OCI-LY7 (cell line): ENCODE measurements around the gene KISS1R.

Experiments
- EZH2phosphoT487 ChIP-seq: fragments of 200-600 bp; sonication (generic); IDR thresholded peaks from 2 replicates; pipeline ENCODE4 v1.6.1; 2018; ENCODE audit warnings: low read depth, borderline replicate concordance, mild to moderate bottlenecking, mixed run types, antibody characterized with exemption, low read length, moderate library complexity, mixed read lengths
- TF ChIP-seq, protein P1 (sequence below): fragments of 200-600 bp; sonication (generic); conservative IDR thresholded peaks from 2 replicates; pipeline ENCODE4 v1.5.1; 2014; ENCODE audit warnings: mild to moderate bottlenecking, antibody characterized with exemption, low read length, moderate library complexity, mixed read lengths

DNA sequence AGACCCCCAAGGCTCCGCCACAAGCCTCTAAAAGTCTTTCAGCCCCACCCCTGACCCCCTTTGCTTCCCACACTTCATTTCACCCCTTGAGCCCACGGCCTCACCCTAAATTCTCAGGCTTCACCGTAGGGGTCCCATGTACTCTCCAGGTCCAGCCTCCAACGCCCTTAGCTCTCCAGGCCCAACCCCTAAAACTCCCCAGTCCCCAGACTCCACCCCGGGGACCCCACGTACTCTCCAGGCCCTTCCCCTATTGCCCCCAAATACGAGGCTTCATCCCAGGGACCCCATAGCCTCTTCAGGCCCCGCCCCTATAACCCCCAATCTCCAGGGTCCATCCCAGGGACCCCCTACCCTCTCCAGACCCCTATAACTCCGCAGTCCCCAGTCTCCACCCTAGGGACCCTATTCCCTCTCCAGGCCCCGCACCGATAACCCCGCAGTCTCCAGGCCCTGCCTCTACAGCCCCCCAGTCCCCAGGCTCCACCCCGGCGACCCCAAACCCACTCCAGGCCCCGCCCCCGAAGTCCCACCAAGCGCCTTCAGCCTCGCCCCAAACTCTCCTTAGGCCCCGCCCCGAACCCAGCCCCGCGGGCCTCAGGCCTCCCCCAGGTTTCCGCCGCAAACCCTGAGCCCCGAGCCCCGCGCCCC, 24.8 kb upstream of the KISS1R start:
- TF ChIP-seq, protein P1, sequence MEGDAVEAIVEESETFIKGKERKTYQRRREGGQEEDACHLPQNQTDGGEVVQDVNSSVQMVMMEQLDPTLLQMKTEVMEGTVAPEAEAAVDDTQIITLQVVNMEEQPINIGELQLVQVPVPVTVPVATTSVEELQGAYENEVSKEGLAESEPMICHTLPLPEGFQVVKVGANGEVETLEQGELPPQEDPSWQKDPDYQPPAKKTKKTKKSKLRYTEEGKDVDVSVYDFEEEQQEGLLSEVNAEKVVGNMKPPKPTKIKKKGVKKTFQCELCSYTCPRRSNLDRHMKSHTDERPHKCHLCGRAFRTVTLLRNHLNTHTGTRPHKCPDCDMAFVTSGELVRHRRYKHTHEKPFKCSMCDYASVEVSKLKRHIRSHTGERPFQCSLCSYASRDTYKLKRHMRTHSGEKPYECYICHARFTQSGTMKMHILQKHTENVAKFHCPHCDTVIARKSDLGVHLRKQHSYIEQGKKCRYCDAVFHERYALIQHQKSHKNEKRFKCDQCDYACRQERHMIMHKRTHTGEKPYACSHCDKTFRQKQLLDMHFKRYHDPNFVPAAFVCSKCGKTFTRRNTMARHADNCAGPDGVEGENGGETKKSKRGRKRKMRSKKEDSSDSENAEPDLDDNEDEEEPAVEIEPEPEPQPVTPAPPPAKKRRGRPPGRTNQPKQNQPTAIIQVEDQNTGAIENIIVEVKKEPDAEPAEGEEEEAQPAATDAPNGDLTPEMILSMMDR = no peak
- no peak for TF ChIP-seq EZH2phosphoT487
